ENCODE measurements around the gene ARHGAP25. TPM values are rescaled to one million over a fixed set of nuclear protein-coding genes. Genes with fewer than 3 reads are reported as not detected.

The ARHGAP25 gene
- total and polyA plus RNA-seq, 2 of the 4 experiments (the other 2 are of a cell fraction), result 0.29 to 0.36 TPM

DNA sequence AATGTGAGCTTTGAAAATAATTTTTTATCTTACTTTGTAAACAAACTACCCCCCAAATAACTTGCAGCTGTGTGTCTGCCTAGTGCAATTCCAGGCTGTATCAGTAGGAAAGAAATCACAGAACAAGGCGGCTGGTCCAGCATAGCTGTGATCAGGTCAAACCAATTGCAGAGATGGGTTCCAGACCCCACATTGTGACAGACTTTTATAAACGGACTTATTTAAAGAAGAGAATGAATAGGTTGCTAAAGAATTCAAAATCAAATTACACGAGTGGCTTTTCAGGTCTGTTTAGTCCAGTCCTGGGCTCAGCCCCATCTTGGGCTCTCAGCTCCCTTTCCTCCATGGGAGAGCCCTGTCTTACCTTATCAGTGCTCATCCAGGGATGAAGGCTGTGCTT is 125.5 kb downstream of the ARHGAP25 start (continued):
- TF ChIP-seq, protein P1, sequence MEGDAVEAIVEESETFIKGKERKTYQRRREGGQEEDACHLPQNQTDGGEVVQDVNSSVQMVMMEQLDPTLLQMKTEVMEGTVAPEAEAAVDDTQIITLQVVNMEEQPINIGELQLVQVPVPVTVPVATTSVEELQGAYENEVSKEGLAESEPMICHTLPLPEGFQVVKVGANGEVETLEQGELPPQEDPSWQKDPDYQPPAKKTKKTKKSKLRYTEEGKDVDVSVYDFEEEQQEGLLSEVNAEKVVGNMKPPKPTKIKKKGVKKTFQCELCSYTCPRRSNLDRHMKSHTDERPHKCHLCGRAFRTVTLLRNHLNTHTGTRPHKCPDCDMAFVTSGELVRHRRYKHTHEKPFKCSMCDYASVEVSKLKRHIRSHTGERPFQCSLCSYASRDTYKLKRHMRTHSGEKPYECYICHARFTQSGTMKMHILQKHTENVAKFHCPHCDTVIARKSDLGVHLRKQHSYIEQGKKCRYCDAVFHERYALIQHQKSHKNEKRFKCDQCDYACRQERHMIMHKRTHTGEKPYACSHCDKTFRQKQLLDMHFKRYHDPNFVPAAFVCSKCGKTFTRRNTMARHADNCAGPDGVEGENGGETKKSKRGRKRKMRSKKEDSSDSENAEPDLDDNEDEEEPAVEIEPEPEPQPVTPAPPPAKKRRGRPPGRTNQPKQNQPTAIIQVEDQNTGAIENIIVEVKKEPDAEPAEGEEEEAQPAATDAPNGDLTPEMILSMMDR (conservative IDR thresholded peaks at IDR 0.05; ENCODE audit: low read depth, low read length), result no peak
- TF ChIP-seq BHLHE40 (IDR thresholded peaks at IDR 0.05; ENCODE audit: low read depth, low read length), result no peak

DNA sequence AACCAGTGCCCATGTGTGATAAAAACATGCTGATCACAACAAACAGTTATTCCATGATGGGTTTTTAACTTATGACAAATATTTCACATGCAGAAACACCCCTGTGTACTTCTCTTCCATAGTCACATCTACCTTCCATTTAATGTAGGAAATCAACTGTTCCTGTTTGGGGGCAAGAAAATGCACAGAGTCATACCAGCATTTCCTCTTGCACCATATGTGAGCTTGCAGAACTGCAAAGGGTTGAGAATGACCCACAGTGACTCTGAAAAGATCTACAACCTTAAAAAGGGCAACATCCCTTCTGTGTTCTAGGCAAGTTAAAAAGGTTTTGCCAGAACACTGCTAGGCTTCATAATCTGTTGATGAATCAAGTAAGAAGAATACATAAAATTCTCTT is 126.7 kb downstream of the ARHGAP25 start:
- 0 out of 2 replicates have a peak overlapping the region, but pooled peaks have one; percentile 33 for H3K14ac ChIP-seq (replicated peaks; ENCODE audit: low read depth, low read length)
- ChIA-PET CTCF (no interaction called here), POLR2A (ENCODE audit: unreplicated experiment) (no interaction called here)

More for the DNA sequence above, 126.7 kb downstream of the ARHGAP25 start:
- intact Hi-C loops (cut with micrococcal nuclease), result no loop called here
- Histone ChIP-seq H2AK9ac (replicated peaks; ENCODE audit: low read depth, low read length, poor library complexity) (no peak overlapping the region), H4K20me1 (ENCODE audit: insufficient read depth, low read length) (no peaks in the 10 kb centered on the region), H3K9me1 (ENCODE audit: insufficient read depth, low read length) (0 out of 2 replicates have a peak, but pooled peaks cover 11% of the 10 kb centered on the region), H4K91ac (ENCODE audit: insufficient read depth, low read depth, low read length) (no peak overlapping the region), H2BK15ac (ENCODE audit: low read depth, low read length) (no peak overlapping the region), H3K23ac (ENCODE audit: low read depth, low read length) (no peak overlapping the region), H3K27ac (ENCODE audit: insufficient read depth, low read length) (no peak overlapping the region), H3K79me1 (ENCODE audit: low read depth in 1 of 2, low read length in 2 of 2) (no peaks in the 10 kb centered on the region), H3K4me3 (ENCODE audit: insufficient read depth, low read depth, low read length) (no peak overlapping the region), H3K27me3 (ENCODE audit: control insufficient read depth, insufficient read depth, low read length) (no peaks in the 10 kb centered on the region), H2BK120ac (ENCODE audit: low read depth, low read length) (no peak overlapping the region), H3K36me3 (ENCODE audit: control insufficient read depth, insufficient read depth, low read length) (no peaks in the 10 kb centered on the region), H3K4ac (ENCODE audit: low read depth, low read length) (no peak overlapping the region), H3K9me3 (ENCODE audit: control insufficient read depth, insufficient read depth, low read length) (no peaks in the 10 kb centered on the region), H2BK20ac (ENCODE audit: low read depth, low read length) (0 out of 2 replicates have a peak overlapping the region, but pooled peaks have one; percentile 35), H2AK5ac (ENCODE audit: low read depth, low read length) (no peak overlapping the region), H3K4me2 (ENCODE audit: low read depth, low read length) (no peak overlapping the region), H3K56ac (ENCODE audit: extremely low read depth, insufficient read depth, low read length) (no peak overlapping the region), H3K4me1 (ENCODE audit: control insufficient read depth, insufficient read depth, low read length) (peaks cover 8% of the 10 kb centered on the region; the same call in 1 of the 2 replicates), H2AFZ (replicated peaks; ENCODE audit: low read length, poor library complexity) (no peak overlapping the region), H3K9ac (ENCODE audit: low read depth, low read length) (no peak overlapping the region), H2BK5ac (ENCODE audit: low read depth, low read length, poor library complexity, severe bottlenecking) (no peak overlapping the region), H4K8ac (ENCODE audit: low read depth in 2 of 2, low read length in 2 of 2) (no peak overlapping the region), H3K18ac (ENCODE audit: low read depth, low read length) (no peak overlapping the region), H4K5ac (ENCODE audit: low read depth, low read length) (no peak overlapping the region)
- no peak for TF ChIP-seq MAZ (IDR thresholded peaks at IDR 0.05; ENCODE audit: borderline replicate concordance, low read depth, low read length)
- TF ChIP-seq, protein P2, sequence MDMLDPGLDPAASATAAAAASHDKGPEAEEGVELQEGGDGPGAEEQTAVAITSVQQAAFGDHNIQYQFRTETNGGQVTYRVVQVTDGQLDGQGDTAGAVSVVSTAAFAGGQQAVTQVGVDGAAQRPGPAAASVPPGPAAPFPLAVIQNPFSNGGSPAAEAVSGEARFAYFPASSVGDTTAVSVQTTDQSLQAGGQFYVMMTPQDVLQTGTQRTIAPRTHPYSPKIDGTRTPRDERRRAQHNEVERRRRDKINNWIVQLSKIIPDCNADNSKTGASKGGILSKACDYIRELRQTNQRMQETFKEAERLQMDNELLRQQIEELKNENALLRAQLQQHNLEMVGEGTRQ (IDR thresholded peaks at IDR 0.05; ENCODE audit: low read depth, low read length), result no peak
- TF ChIP-seq ELK1 (IDR thresholded peaks at IDR 0.05; ENCODE audit: borderline replicate concordance, low read depth, low read length), result no peak
- no peak for TF ChIP-seq FOS (IDR thresholded peaks at IDR 0.05; ENCODE audit: low read depth, low read length)
- TF ChIP-seq RCOR1 (IDR thresholded peaks at IDR 0.05; ENCODE audit: insufficient replicate concordance, low read length), result no peak
- no peak for TF ChIP-seq MXI1 (IDR thresholded peaks at IDR 0.05; ENCODE audit: borderline replicate concordance, low read depth, low read length)
- TF ChIP-seq, protein P1 (conservative IDR thresholded peaks at IDR 0.05; ENCODE audit: low read depth, low read length), result no peak
- TF ChIP-seq SMC3 (IDR thresholded peaks at IDR 0.05; ENCODE audit: low read depth, low read length), result no peak
- no peak for TF ChIP-seq RAD21 (IDR thresholded peaks at IDR 0.05; ENCODE audit: low read length)
- TF ChIP-seq RFX5 (IDR thresholded peaks at IDR 0.05; ENCODE audit: low read depth, low read length), result no peak
- in situ Hi-C loops (cut with MboI; ENCODE audit: low sequenced_read_pairs), result no loop called here
- dilution Hi-C loops (cut with HindIII; ENCODE audit: low sequenced_read_pairs, unreplicated experiment), result no loop called here
- ATAC-seq (ENCODE audit: low read depth) (no peak), DNase-seq (no peak)
- no TSS peak for BruUV-seq (replicated peaks)
